GM19043 (cell line): ENCODE data around the gene MMP1.

Experiments used
- ATAC-seq: cut with Tn5 transposase; IDR thresholded peaks from one replicate; pipeline ENCODE4 v1.9.1; 2021; ENCODE audit warnings: low read depth; ENCODE audit not compliant: unreplicated experiment

MMP1 gene

GRCh38 chr11:102809971-102810370, 12.0 kb upstream of the MMP1 start:
- ATAC-seq = no peak

GRCh38 chr11:102807921-102808320, 10.0 kb upstream of the MMP1 start:
- peak; percentile 58 for ATAC-seq

- ATAC-seq = no peak
Measured at GRCh38 chr11:102806296-102806695, 8.3 kb upstream of the MMP1 start.

GRCh38 chr11:102802341-102802740, 4.4 kb upstream of the MMP1 start:
- no peak for ATAC-seq

GRCh38 chr11:102800767-102801166, 2.8 kb upstream of the MMP1 start:
- ATAC-seq = no peak

- no peak for ATAC-seq
Measured at GRCh38 chr11:102799681-102800340, 1.9 kb upstream of the MMP1 start.

- ATAC-seq = peak; percentile 93
Measured at GRCh38 chr11:102794382-102794781, 3.6 kb downstream of the MMP1 start.

GRCh38 chr11:102793677-102794290, 4.2 kb downstream of the MMP1 start:
- ATAC-seq = peak; percentile 1

- ATAC-seq = no peak
Measured at GRCh38 chr11:102792604-102793003, 5.4 kb downstream of the MMP1 start.

- no peak for ATAC-seq
Measured at GRCh38 chr11:102791271-102792036, 6.5 kb downstream of the MMP1 start.

- no peak for ATAC-seq
Measured at GRCh38 chr11:102788334-102788995, 9.5 kb downstream of the MMP1 start.

GRCh38 chr11:102784380-102784779, 13.6 kb downstream of the MMP1 start:
- no peak for ATAC-seq

GRCh38 chr11:102783720-102784119, 14.2 kb downstream of the MMP1 start:
- ATAC-seq = no peak

- ATAC-seq = no peak
Measured at GRCh38 chr11:102783016-102783415, 14.9 kb downstream of the MMP1 start.

GRCh38 chr11:102781676-102782075, 16.3 kb downstream of the MMP1 start:
- no peak for ATAC-seq

GRCh38 chr11:102780491-102780918, 17.5 kb downstream of the MMP1 start, which contains the start of gene MMP10:
Gene MMP10 (minus strand): TSS chr11:102780628. CDS start chr11:102780591, 37 bp downstream.
- no peak for ATAC-seq

GRCh38 chr11:102776454-102776853, 21.5 kb downstream of the MMP1 start:
- ATAC-seq = no peak

GRCh38 chr11:102773386-102773785, 24.6 kb downstream of the MMP1 start:
- no peak for ATAC-seq

GRCh38 chr11:102771351-102771750, 26.6 kb downstream of the MMP1 start:
- no peak for ATAC-seq

- ATAC-seq = no peak
Measured at GRCh38 chr11:102770191-102770590, 27.8 kb downstream of the MMP1 start.

- ATAC-seq = no peak
Measured at GRCh38 chr11:102767800-102768199, 30.2 kb downstream of the MMP1 start.
